Measurements from ENCODE around the gene SOX6.
"Not testable (repeated sequence)": the region's sequence is repeated elsewhere in the genome, so short reads cannot be mapped to it uniquely, and the experiment has no call there.

Gene SOX6

GRCh38 chr11:15944460-15944859, 411.9 kb downstream of the SOX6 start:
- DNase-seq = no peak

DNA sequence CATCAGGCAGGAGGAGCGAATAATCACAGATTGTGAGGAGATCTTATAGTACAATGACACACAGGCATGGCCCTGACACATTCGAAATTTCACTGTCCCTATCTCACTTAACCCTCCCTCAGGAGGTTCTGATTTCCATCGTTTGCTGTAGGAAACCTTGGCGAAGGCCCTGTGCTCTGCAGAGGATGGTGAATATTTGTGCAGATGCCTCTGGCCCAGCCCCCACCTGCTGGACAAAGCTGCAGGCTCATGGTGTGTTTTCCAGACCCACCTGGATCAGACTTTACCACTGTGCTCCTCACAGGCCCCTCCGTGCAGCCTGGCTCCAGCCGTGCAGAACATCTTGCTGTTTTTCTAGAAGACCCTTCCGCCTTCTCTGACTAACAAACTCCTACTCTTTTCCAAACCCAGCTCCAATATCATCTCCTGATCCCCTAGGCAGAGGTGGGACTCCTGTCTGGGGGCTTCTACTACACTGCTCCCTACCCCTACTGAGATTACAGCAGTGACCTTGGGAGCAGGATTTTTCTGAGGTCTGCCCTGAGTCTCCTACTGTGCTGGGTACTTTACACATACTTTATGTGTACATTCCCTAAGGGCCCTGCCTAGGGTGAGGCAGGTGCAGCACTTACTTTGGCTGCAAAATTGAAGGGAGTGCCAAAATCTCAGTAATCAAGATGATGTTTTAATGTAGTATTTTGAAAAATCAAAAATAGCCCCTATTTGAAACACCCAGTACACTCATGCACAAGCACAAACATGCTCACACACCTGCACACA, 412.7 kb downstream of the SOX6 start:
- DNase-seq = no peak

- DNase-seq = no peak
Observed at GRCh38 chr11:15942936-15943335, 413.4 kb downstream of the SOX6 start.

GRCh38 chr11:15942126-15942525, 414.2 kb downstream of the SOX6 start:
- no peak for DNase-seq

- DNase-seq = no peak
Observed at GRCh38 chr11:15941206-15941770, 415.1 kb downstream of the SOX6 start.

- no peak for DNase-seq
Observed at GRCh38 chr11:15940462-15941205, 415.7 kb downstream of the SOX6 start.

DNA sequence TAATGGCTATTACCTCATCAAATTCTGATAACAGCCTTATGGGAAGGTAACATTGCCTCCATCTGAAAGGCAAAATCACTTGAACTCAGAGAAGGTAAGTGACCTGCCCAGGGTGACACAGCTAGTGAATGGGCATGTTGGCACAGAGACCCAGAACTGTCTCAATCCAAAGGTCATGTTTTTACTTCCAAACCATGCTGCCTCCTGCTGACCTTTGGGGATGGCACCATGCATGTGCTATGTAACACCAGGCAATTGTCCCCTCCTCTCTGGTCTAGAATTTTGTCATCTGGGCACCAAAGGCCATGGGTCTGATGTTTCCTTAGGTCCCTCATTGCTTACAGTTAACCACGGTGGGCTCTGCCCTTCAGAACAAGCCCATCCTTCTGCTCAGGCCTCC, 417.4 kb downstream of the SOX6 start:
- no peak for DNase-seq

DNA sequence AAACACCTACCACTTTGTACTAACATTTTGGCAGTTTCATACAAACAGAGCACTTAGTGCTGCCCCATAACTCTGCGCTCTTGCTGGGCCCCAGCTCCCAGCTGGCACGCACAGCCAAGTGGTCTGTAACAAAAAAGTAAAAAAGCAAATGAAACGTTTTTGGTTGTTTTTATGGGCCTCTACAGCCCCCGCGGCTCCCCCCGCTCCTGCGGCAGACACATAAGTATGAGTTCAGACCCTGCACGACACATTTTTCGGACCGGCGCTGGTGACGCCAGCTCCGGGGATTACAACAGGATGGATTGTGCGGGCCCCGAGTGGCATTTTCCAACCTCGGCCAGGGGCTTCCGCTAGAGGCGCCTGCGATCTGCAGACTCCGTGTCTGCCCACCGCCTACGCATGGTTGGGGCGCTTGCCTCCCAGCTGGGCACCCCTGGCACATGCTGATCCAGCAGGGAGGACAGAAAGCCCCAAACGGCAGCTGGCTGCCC, 418.2 kb downstream of the SOX6 start:
- no peak for DNase-seq

GRCh38 chr11:15937601-15938120, 418.7 kb downstream of the SOX6 start:
- DNase-seq = no peak

DNA sequence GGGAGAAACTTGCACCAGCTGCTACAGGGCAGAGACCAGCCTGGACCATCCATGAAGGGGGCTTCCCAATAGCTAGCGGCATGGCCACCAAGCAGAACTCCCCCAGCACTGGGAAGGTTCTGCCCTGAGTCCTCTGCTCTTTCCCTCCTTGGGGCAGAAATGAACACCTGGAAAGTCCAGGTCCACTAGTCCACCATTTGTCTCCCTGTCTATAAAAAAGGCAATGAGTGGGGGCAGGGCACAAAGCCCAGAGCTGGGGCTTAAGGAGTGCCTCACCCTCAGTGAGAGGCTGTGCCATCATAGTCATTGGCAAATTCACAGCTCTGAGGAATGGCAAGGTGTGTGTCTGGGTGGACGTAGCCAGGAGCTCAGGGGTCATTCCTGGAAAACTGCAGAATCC, 420.3 kb downstream of the SOX6 start:
- DNase-seq = no peak

- no peak for DNase-seq
Observed at GRCh38 chr11:15935373-15935772, 421.0 kb downstream of the SOX6 start.

- no peak for DNase-seq
Observed at GRCh38 chr11:15933886-15934625, 422.3 kb downstream of the SOX6 start.

GRCh38 chr11:15932417-15932816, 423.9 kb downstream of the SOX6 start:
- DNase-seq = no peak

- no peak for DNase-seq
Observed at GRCh38 chr11:15931497-15931896, 424.8 kb downstream of the SOX6 start.

DNA sequence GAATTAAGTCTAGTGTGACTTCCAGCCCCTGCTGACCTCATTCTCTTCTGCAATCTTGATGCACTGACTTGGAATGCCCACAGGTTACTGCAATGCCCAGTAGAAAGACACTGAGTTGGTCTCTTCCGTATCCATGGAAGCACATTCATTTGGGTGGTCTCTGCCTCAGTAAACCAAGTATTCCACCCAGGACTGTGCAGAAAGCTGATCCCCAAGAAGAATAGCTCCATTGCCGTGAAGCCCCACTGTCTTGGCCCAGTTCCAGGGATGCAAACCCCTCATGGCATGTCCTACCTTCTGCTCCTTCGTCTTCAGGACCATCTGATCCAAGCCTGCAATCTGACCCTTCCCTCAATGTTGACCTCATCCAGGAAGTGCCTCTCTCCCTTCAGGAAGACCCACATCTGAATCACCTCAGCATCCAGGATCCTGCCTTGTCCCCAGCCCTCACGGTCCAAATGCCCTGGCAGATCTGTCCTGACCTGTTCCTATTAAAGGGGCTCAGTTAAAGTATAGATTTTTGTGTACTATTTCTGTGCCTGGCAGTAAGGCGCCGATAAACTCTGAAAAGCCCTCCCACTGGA, 425.8 kb downstream of the SOX6 start:
- no peak for DNase-seq

GRCh38 chr11:15929371-15929901, 426.9 kb downstream of the SOX6 start:
- DNase-seq = no peak

DNA sequence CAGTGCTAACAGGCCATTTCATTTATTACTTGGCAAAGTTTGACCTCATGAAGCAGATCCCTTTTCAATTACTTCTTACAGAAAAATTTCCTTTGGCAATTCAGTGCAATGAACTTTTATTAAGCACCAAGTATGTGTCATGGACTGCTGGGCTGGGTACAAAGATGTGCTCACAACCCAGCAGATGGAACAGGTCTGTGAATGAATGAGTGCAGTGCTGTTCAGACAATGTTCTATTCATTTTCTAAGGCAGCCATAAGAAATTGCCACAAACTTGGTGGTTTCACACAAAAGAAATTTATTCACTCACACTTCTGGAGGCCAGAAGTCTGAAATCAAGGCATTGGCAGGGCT, 428.5 kb downstream of the SOX6 start:
- DNase-seq = no peak

GRCh38 chr11:15927196-15927863, 429.0 kb downstream of the SOX6 start:
- DNase-seq = no peak

DNA sequence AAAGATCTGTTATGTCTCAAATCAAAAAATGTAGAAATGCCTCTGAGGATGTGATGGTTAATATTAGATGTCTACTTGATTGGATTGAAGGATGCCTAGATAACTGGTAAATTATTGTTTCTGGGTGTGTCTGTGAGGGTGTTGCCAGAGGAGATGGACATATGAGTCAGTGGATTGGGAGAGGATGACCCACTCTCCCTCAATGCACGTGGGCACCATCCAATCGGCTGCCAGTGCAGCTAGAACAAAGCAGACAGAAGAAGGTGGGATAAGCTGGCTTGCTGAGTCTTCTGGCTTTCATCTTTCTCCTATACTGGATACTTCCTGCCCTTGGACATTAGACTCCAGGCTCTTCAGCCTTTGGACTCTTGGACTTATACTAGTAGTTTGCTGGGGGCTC, 430.3 kb downstream of the SOX6 start:
- DNase-seq = no peak

DNA sequence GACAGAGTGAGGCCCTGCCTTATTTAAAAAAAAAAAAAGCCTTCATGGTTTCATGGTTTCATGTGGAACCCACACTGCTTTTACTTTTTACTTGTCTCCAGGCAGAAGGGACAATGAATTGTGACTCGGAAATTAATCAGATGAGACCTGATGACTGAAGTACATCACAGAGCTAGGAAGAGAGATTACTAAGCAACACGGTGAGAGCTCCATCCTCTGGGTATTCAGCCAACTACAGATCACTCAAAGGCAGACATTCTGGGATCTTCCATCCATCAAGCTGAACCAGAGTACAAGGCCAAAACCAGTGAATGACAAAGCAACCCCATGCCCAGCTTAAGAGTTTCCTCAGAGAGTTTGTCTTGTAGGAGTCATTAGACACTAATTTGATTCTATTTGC, 433.2 kb downstream of the SOX6 start:
- no peak for DNase-seq

GRCh38 chr11:15922745-15923144, 433.6 kb downstream of the SOX6 start:
- DNase-seq = not testable (repeated sequence)

Measured in SIG-M5 (cell line).